HEK293T (cell line): ENCODE results near the gene ALK.

Experiments
- ARNT ChIP-seq: fragments of 450-650 bp; IDR thresholded peaks from 2 replicates; pipeline ENCODE4 v1.6.1; 2017; ENCODE audit warnings: mild to moderate bottlenecking
- BHLHE40 ChIP-seq: fragments of 450-650 bp; IDR thresholded peaks from 2 replicates; pipeline ENCODE4 v1.6.1; 2016; ENCODE audit warnings: mild to moderate bottlenecking, moderate library complexity, borderline replicate concordance
- ELF4 ChIP-seq: fragments of 450-650 bp; IDR thresholded peaks from 2 replicates; pipeline ENCODE4 v1.6.1; 2017; ENCODE audit warnings: antibody characterized with exemption
- FOXA1 ChIP-seq: fragments of 450-650 bp; IDR thresholded peaks from 2 replicates; pipeline ENCODE4 v1.6.1; 2016; ENCODE audit warnings: mild to moderate bottlenecking
- FOXK2 ChIP-seq: fragments of 450-650 bp; IDR thresholded peaks from 2 replicates; pipeline ENCODE4 v1.6.1; 2016; ENCODE audit warnings: mild to moderate bottlenecking
- FOXM1 ChIP-seq: fragments of 450-650 bp; IDR thresholded peaks from 2 replicates; pipeline ENCODE4 v1.6.1; 2017; ENCODE audit warnings: mild to moderate bottlenecking, borderline replicate concordance
- HDGF ChIP-seq: fragments of 450-650 bp; IDR thresholded peaks from 2 replicates; pipeline ENCODE4 v1.6.1; 2017; ENCODE audit warnings: antibody characterized with exemption, borderline replicate concordance
- LEF1 ChIP-seq: fragments of 450-650 bp; IDR thresholded peaks from 2 replicates; pipeline ENCODE4 v1.6.1; 2017; ENCODE audit warnings: mild to moderate bottlenecking, borderline replicate concordance
- NFRKB ChIP-seq: fragments of 450-650 bp; IDR thresholded peaks from 2 replicates; pipeline ENCODE4 v1.6.1; 2016; ENCODE audit warnings: mild to moderate bottlenecking, moderate library complexity
- PKNOX1 ChIP-seq: fragments of 450-650 bp; IDR thresholded peaks from 2 replicates; pipeline ENCODE4 v1.6.1; 2016
- SP1 ChIP-seq: fragments of 450-650 bp; IDR thresholded peaks from 2 replicates; pipeline ENCODE4 v1.6.1; 2017
- SUZ12 ChIP-seq: fragments of 450-650 bp; IDR thresholded peaks from 2 replicates; pipeline ENCODE4 v1.6.1; 2016; ENCODE audit warnings: mild to moderate bottlenecking

- TF ChIP-seq FOXK2: no peak
- no peak for TF ChIP-seq SP1
- no peak for TF ChIP-seq SUZ12
- no peak for TF ChIP-seq FOXM1
- TF ChIP-seq LEF1: no peak
- no peak for TF ChIP-seq ARNT
- TF ChIP-seq FOXA1: no peak
- no peak for TF ChIP-seq HDGF
- TF ChIP-seq ELF4: no peak
- TF ChIP-seq BHLHE40: no peak
- no peak for TF ChIP-seq NFRKB
- TF ChIP-seq PKNOX1: no peak
Measured at GRCh38 chr2:29269765-29270109, 651.6 kb downstream of the ALK start.
